Measurements from ENCODE around the gene ANKRD28.
A peak's percentile ranks its signal among the peaks of the same experiment; 100 is the strongest.
"Not testable (repeated sequence)": the region's sequence is repeated elsewhere in the genome, so short reads cannot be mapped to it uniquely, and the experiment has no call there.

ANKRD28 gene

DNA sequence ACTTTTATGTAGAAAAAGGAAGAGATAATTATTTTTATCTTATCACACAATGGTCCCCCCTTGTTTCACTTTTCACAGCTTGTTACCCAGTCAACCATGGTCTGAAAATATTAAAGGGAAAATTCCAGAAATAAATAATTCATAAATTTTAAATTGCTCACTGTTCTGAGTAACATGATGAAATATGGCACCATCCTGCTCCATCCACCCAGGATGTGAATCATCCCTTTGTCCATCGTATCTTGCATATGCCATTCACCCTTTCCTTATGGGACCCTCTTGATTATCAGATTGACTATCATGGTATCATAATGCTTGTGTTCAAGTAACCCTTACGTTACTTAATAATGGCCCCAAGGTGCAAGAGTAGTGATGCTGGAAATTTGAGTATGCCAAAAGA lies 43.7 kb downstream of the ANKRD28 start:
- H3K27ac ChIP-seq, result peak overlapping the region; percentile 67
- TF ChIP-seq, protein P1, sequence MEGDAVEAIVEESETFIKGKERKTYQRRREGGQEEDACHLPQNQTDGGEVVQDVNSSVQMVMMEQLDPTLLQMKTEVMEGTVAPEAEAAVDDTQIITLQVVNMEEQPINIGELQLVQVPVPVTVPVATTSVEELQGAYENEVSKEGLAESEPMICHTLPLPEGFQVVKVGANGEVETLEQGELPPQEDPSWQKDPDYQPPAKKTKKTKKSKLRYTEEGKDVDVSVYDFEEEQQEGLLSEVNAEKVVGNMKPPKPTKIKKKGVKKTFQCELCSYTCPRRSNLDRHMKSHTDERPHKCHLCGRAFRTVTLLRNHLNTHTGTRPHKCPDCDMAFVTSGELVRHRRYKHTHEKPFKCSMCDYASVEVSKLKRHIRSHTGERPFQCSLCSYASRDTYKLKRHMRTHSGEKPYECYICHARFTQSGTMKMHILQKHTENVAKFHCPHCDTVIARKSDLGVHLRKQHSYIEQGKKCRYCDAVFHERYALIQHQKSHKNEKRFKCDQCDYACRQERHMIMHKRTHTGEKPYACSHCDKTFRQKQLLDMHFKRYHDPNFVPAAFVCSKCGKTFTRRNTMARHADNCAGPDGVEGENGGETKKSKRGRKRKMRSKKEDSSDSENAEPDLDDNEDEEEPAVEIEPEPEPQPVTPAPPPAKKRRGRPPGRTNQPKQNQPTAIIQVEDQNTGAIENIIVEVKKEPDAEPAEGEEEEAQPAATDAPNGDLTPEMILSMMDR (conservative IDR thresholded peaks at IDR 0.05), result no peak

DNA sequence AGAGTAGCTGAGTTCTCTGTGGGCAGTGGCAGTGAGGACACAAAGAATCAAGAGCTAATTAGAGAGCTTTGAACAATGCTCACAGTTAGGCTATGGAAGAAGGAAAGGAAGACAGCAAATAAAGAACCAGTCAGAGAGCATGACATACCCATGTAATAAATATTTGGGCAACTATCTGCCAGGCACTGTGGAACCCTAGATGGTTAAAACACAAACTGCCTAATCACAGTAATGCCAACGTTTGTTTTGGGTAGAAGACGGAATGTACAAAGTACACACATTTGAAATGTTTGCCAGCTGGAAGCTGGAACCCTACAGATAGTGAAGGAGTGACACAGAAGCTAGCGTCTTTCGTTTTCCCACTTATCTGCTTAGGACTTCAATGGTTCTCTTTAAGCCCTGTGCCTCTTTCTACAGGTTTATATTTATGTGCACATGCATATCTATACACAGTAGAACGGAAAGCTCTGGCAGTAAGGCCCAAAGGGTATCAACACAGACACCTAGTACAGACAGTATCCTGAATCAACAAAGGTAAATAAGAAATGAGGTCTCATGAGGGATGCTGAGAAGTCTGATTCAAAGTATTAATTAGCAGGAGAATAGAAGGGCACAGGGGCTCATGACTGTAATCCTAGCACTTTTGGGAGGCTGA lies 44.6 kb downstream of the ANKRD28 start:
- TF ChIP-seq, protein P1 (conservative IDR thresholded peaks at IDR 0.05), result no peak
- H3K27ac ChIP-seq, result peak overlapping the region; percentile 67

DNA sequence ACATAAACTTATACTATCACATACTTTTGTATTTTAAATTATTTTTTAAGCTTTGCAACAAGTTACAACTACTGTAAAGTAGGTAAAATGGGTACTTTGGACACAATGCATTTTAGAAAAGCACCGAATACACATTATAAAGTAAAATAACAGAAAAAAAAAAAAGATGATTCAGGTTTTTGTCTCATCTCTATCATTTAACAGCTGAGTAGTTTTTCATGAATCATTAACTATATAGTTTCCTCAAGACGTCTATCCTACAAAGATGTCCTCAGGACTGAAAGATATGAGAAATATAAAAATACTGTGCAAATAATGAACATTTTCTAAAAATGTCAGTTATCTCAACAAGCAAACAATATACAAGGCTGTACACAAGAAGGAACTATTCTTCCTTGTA lies 46.9 kb downstream of the ANKRD28 start:
- H3K27ac ChIP-seq, result no peak overlapping the region
- TF ChIP-seq, protein P1 (conservative IDR thresholded peaks at IDR 0.05), result no peak

DNA sequence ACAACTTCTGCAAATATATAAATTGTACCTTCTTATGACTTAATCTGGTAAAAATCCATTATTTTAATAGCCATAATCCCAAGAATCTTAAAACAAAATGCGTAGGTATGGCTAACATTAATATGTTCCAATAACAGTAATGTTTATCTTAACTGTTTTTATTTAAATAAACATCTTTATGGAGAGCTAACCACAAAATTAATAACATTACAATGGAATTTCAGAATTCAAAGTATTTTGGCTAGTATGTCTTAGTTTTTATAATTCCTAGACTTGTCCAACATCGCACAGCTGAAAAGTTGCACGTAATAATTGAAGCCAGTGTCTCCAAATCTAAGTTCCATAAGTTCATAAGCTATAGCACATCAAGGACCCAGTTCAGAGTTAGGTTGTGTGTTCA lies 47.6 kb downstream of the ANKRD28 start:
- H3K27ac ChIP-seq, result no peak overlapping the region
- TF ChIP-seq, protein P1 (conservative IDR thresholded peaks at IDR 0.05), result no peak

DNA sequence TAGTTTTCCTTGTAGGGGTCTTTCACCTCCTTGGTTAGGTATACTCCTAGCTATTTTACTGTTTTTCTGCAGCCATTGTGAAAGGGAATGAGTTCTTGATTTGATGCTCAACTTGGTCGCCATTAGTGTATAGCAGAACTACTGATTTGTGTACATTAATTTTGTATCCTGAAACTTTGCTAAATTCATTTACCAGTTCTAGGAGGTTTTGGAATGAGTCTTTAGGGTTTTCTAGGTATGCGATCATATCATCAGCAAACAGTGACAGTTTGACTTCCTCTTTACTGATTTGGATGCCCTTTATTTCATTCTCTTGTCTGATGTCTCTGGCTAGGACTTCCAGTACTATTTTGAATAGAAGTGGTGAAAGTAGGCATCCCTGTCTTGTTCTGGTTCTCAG lies 51.9 kb downstream of the ANKRD28 start:
- not testable (repeated sequence) for H3K27ac ChIP-seq

DNA sequence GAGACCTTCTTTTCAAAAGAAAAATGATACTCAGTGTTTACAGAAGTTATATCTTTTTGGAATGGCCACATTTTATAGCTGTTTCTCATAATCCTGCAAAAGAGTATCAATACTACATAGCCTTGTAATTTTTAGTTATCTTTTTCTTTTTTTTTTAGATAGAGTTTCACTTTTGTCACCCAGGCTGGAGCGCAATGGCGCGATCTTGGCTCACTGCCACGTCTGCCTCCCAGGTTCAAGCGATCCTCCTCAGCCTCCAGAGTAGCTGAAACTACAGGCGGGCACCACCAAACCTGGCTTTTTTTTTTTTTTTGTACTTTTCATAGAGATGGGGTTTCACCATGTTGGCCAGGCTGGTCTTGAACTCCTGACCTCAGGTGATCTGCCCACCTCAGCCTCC lies 53.6 kb downstream of the ANKRD28 start:
- H3K27ac ChIP-seq, result no peak overlapping the region
- TF ChIP-seq, protein P1 (conservative IDR thresholded peaks at IDR 0.05), result no peak

DNA sequence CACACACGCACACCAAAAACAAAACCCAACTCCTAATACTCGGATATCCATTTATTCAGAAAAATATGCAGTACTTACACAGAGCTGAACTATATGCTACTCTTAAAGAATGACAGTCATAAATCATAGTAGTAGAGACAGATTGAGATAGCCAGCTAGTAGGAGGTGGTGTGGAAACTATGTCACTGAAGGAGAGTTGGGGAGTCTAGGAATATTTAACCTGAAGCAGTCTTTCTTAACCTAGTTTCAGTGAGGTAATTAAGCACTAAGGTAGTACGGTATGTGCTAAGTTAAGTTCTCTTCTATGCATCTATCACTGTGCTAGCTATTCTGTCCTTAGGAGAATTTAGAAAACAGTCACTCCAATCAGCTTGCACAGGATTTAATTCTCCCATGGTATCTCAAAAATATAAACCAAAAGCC lies 54.2 kb downstream of the ANKRD28 start:
- no peak overlapping the region for H3K27ac ChIP-seq
- TF ChIP-seq, protein P1 (conservative IDR thresholded peaks at IDR 0.05), result no peak

DNA sequence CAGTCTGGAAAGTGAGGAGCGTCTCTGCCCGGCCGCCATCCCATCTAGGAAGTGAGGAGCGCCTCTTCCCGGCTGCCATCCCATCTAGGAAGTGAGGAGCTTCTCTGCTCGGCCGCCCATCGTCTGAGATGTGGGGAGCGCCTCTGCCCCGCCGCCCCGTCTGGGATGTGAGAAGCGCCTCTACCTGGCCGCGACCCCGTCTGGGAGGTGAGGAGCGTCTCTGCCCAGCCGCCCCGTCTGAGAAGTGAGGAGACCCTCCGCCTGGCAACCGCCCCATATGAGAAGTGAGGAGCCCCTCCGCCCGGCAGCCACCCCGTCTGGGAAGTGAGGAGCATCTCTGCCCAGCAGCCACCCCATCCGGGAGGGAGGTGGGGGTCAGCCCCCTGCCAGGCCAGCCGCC lies 55.5 kb downstream of the ANKRD28 start:
- not testable (repeated sequence) for H3K27ac ChIP-seq

DNA sequence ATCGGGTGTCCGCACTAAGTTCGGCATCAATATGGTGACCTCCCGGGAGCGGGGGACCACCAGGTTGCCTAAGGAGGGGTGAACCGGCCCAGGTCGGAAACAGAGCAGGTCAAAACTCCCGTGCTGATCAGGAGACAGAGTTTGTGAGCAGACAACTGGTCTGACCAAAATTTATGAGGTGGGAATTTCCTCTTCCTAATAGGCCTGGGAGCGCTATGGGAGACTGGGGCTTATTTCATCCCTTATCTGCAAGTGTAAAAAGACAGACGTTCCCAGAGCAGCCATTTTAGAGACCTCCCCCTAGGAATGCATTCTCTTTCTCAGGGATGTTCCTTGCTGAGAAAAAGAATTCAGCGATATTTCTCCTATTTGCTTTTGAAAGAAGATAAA lies 59.2 kb downstream of the ANKRD28 start:
- H3K27ac ChIP-seq, result not testable (repeated sequence)

Measured in VCaP (cell line).